Karpas-422 (cell line): ENCODE measurements around the gene TK2. TPM values are rescaled to one million over a fixed set of nuclear protein-coding genes. Genes with fewer than 3 reads are reported as not detected.

ENCODE experiments used
- DNase-seq: peaks from one replicate; pipeline ENCODE4 v3.0.0-alpha.2; 2015
- H2AFZ ChIP-seq: fragments of 200-600 bp; sonication (generic); 2 replicates; pipeline ENCODE4 v1.6.1; 2014; ENCODE audit warnings: antibody characterized with exemption, low read length, mixed read lengths
- H3K27ac ChIP-seq: fragments of 200-600 bp; sonication (generic); 2 replicates; pipeline ENCODE4 v1.5.1; 2014; ENCODE audit warnings: mild to moderate bottlenecking, low read length, moderate library complexity
- H3K27me3 ChIP-seq: fragments of 200-600 bp; sonication (generic); 2 replicates; pipeline ENCODE4 v1.6.1; 2014; ENCODE audit warnings: low read length, mixed read lengths
- H3K36me3 ChIP-seq: fragments of 200-600 bp; sonication (generic); 2 replicates; pipeline ENCODE4 v1.6.1; 2014; ENCODE audit warnings: low read length, mixed read lengths; ENCODE audit not compliant: insufficient read depth
- H3K4me1 ChIP-seq: fragments of 200-600 bp; sonication (generic); 2 replicates; pipeline ENCODE4 v1.6.1; 2014; ENCODE audit warnings: mild to moderate bottlenecking, low read length, mixed read lengths
- H3K4me2 ChIP-seq: fragments of 200-600 bp; sonication (generic); 2 replicates; pipeline ENCODE4 v1.6.1; 2014; ENCODE audit warnings: low read length, low read depth, mild to moderate bottlenecking; ENCODE audit not compliant: poor library complexity, severe bottlenecking
- H3K4me3 ChIP-seq: fragments of 200-600 bp; sonication (generic); 2 replicates; pipeline ENCODE4 v1.5.1; 2014; ENCODE audit warnings: mild to moderate bottlenecking, antibody characterized with exemption, low read length, mixed read lengths
- H3K79me2 ChIP-seq: fragments of 200-600 bp; sonication (generic); 2 replicates; pipeline ENCODE4 v1.6.1; 2014; ENCODE audit warnings: mild to moderate bottlenecking, low read length, mixed read lengths
- H3K9ac ChIP-seq: fragments of 200-600 bp; sonication (generic); 2 replicates; pipeline ENCODE4 v1.6.0; 2014; ENCODE audit warnings: low read length
- H3K9me2 ChIP-seq: fragments of 200-600 bp; sonication (generic), shearing (Covaris generic); replicated peaks from 2 replicates; pipeline ENCODE4 v1.6.0; 2014; ENCODE audit warnings: mild to moderate bottlenecking, low read length, moderate library complexity; ENCODE audit not compliant: insufficient read depth
- H3K9me3 ChIP-seq: fragments of 300-700, 200-600 bp; sonication (generic); 2 replicates; pipeline ENCODE4 v1.6.1; 2014; ENCODE audit warnings: low read length, mixed read lengths
- H4K20me1 ChIP-seq: fragments of 200-600 bp; sonication (generic); 2 replicates; pipeline ENCODE4 v1.6.1; 2014; ENCODE audit warnings: mild to moderate bottlenecking, antibody characterized with exemption, low read length, low read depth; ENCODE audit not compliant: insufficient read depth
- total RNA-seq: library from RNA; depleted of rRNA; stranded (reverse); fragments of >200 nt; shearing (Covaris generic); gene quantifications from 2 replicates; pipeline ENCODE4 v1.2.3, GENCODE V29; 2014; ENCODE audit warnings: low replicate concordance

TK2 gene
- total RNA-seq, 1 experiment from 2014 or later, result 6.9 TPM

GRCh38 chr16:66554021-66554420 is 4.1 kb upstream of the TK2 start:
- peak overlapping the region; percentile 91 for H3K4me2 ChIP-seq
- H3K9ac ChIP-seq, result no peak overlapping the region
- H4K20me1 ChIP-seq, result no peaks in the 10 kb centered on the region
- no peaks in the 10 kb centered on the region for H3K27me3 ChIP-seq
- peaks cover 41% of the 10 kb centered on the region for H3K4me1 ChIP-seq
- 0 out of 2 replicates have a peak, but pooled peaks cover 3% of the 10 kb centered on the region for H3K36me3 ChIP-seq
- H2AFZ ChIP-seq, result no peak overlapping the region
- H3K79me2 ChIP-seq, result peaks cover 27% of the 10 kb centered on the region
- no peaks in the 10 kb centered on the region for H3K9me2 ChIP-seq
- no peak overlapping the region for H3K27ac ChIP-seq
- no peaks in the 10 kb centered on the region for H3K9me3 ChIP-seq
- H3K4me3 ChIP-seq, result no peak overlapping the region
- DNase-seq, result no peak

- Histone ChIP-seq H3K4me3 (peak overlapping the region; percentile 74), H3K9ac (peak overlapping the region; percentile 80), H3K27ac (no peak overlapping the region)
Measured at GRCh38 chr16:66553223-66553622, 3.3 kb upstream of the TK2 start.

GRCh38 chr16:66552286-66553177 is 2.6 kb upstream of the TK2 start, which contains the start of gene CKLF:
Gene CKLF (plus strand): TSS chr16:66552576. CDS start chr16:66552716, 140 bp downstream.
- peak within 1 kb of the TSS; percentile 75; the same call in 1 of the 2 replicates for H2AFZ ChIP-seq

More at GRCh38 chr16:66553223-66553622, 3.3 kb upstream of the TK2 start:
- H4K20me1 ChIP-seq, result no peaks in the 10 kb centered on the region
- H3K4me2 ChIP-seq, result peak overlapping the region; percentile 91
- no peaks in the 10 kb centered on the region for H3K9me3 ChIP-seq
- no peak overlapping the region for H2AFZ ChIP-seq
- DNase-seq, result no peak
- H3K27me3 ChIP-seq, result no peaks in the 10 kb centered on the region
- H3K4me1 ChIP-seq, result peaks cover 44% of the 10 kb centered on the region
- peaks cover 27% of the 10 kb centered on the region for H3K79me2 ChIP-seq
- no peaks in the 10 kb centered on the region for H3K36me3 ChIP-seq
- no peaks in the 10 kb centered on the region for H3K9me2 ChIP-seq

DNA sequence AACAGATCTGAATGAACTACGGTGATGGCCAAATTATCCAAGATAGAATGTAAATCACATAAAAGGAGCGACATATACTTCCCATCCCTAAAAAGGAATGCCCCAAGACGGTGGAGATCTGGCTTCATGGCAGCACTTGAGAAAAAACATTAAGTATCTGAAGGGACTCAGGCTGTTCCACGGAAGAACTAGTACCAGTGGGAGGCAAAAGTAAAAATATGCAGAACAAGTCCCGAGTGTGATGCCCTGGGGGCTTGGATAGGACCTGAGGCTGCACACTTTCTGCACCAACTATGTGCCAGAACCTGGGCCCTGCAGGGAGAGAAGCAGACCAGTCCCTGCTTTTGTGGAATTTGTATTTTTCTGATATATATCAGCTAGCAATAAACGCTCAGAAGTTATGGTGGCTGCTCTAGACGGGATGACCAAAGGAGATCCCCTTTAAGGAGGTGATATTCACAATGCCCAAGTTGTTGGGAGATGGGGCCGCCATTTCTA is 1.9 kb upstream of the TK2 start:
- peaks cover 52% of the 10 kb centered on the region for H3K4me1 ChIP-seq
- peaks cover 24% of the 10 kb centered on the region for H3K79me2 ChIP-seq

More at GRCh38 chr16:66552286-66553177, 2.6 kb upstream of the TK2 start, which contains the start of gene CKLF:
- Histone ChIP-seq H3K4me1 (peaks cover 45% of the 10 kb centered on the region), H3K9me3 (no peaks in the 10 kb centered on the region), H3K4me2 (peak within 1 kb of the TSS; percentile 91), H3K9me2 (no peaks in the 10 kb centered on the region), H4K20me1 (no peaks in the 10 kb centered on the region), H3K9ac (peak within 1 kb of the TSS; percentile 80), H3K4me3 (peak within 1 kb of the TSS; percentile 74), H3K27me3 (no peaks in the 10 kb centered on the region), H3K79me2 (peaks cover 26% of the 10 kb centered on the region), H3K27ac (peak within 1 kb of the TSS; percentile 72), H3K36me3 (no peaks in the 10 kb centered on the region)
- DNase-seq, result peak; percentile 97

DNA sequence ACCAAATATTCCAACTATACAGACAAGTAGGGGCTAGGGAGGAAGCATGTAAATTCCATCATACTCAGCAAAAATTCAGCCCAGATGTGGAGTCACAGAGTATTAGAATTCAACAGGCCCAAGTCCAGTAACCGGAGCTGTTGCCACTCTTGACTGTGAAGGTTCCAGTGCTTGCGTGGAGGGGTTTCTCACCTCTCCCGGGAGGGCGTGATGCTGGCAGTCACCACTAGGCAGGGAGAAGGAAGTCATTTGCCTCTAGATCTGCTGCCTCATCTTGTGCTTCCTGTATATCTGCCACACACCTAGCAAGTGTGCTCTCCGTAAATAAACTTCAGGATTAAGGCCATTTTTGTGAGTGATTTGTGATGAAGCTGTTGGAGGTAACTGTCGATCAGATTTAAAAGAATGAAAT is 1.4 kb upstream of the TK2 start:
- peak; percentile 88 for DNase-seq
- no peaks in the 10 kb centered on the region for H3K9me2 ChIP-seq
- peak overlapping the region; percentile 74 for H3K4me3 ChIP-seq
- peaks cover 57% of the 10 kb centered on the region for H3K4me1 ChIP-seq
- H3K36me3 ChIP-seq, result no peaks in the 10 kb centered on the region
- H4K20me1 ChIP-seq, result no peaks in the 10 kb centered on the region
- peak overlapping the region; percentile 75; the same call in 1 of the 2 replicates for H2AFZ ChIP-seq
- no peaks in the 10 kb centered on the region for H3K9me3 ChIP-seq
- peak overlapping the region; percentile 72 for H3K27ac ChIP-seq
- peak overlapping the region; percentile 91 for H3K4me2 ChIP-seq
- H3K9ac ChIP-seq, result peak overlapping the region; percentile 80
- peaks cover 24% of the 10 kb centered on the region for H3K79me2 ChIP-seq
- no peaks in the 10 kb centered on the region for H3K27me3 ChIP-seq

More for the DNA sequence above, 1.9 kb upstream of the TK2 start:
- Histone ChIP-seq H3K27me3 (no peaks in the 10 kb centered on the region), H3K4me3 (peak overlapping the region; percentile 74), H2AFZ (peak overlapping the region; percentile 75; the same call in 1 of the 2 replicates), H3K27ac (peak overlapping the region; percentile 72), H3K9me3 (no peaks in the 10 kb centered on the region), H3K4me2 (peak overlapping the region; percentile 91), H4K20me1 (no peaks in the 10 kb centered on the region), H3K9ac (peak overlapping the region; percentile 80), H3K9me2 (no peaks in the 10 kb centered on the region), H3K36me3 (no peaks in the 10 kb centered on the region)
- no peak for DNase-seq

GRCh38 chr16:66548868-66549267 is 1.1 kb downstream of the TK2 start:
- Histone ChIP-seq H3K4me1 (peaks cover 69% of the 10 kb centered on the region), H3K27me3 (no peaks in the 10 kb centered on the region), H3K36me3 (no peaks in the 10 kb centered on the region), H4K20me1 (no peaks in the 10 kb centered on the region), H3K27ac (no peak overlapping the region), H3K79me2 (peaks cover 12% of the 10 kb centered on the region), H3K4me3 (peak overlapping the region; percentile 81; the same call in 1 of the 2 replicates), H2AFZ (peak overlapping the region; percentile 89), H3K9me3 (no peaks in the 10 kb centered on the region), H3K9ac (peak overlapping the region; percentile 81), H3K4me2 (peak overlapping the region; percentile 95), H3K9me2 (no peaks in the 10 kb centered on the region)
- no peak for DNase-seq

DNA sequence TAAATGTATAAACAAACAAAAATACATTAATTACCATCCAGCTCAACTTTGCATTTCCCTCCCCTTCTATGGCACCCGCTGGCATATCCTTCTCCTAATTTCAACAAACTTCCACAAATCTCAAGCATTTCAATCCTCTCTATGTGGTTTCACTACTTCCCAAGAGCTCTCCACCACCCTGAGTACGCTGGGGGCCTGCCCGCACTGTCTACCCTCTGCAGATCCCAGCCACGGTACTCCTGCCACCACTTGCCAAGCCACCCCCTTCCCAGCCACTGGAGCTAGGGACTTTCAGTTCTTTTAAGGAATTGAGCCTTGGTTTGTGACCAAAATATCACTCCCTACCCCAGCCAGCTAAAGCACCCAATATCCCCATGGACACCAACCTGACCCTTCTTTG is 1.9 kb downstream of the TK2 start:
- Histone ChIP-seq H3K9me3 (no peaks in the 10 kb centered on the region), H3K36me3 (no peaks in the 10 kb centered on the region), H3K4me2 (no peak overlapping the region), H3K9me2 (no peaks in the 10 kb centered on the region), H2AFZ (no peak overlapping the region), H3K79me2 (peaks cover 4% of the 10 kb centered on the region), H3K4me3 (no peak overlapping the region), H3K9ac (no peak overlapping the region), H3K27ac (no peak overlapping the region), H3K4me1 (peaks cover 64% of the 10 kb centered on the region), H4K20me1 (no peaks in the 10 kb centered on the region), H3K27me3 (no peaks in the 10 kb centered on the region)
- no peak for DNase-seq
